ENCODE measurements around the gene P2RX7. TPM values are rescaled to one million over a fixed set of nuclear protein-coding genes. Genes with fewer than 3 reads are reported as not detected.

The P2RX7 gene
- total and polyA plus RNA-seq, 9 of the 15 experiments (the other 6 are each of a cell fraction or from before 2014, with no cell fraction given), result 0.04 to 0.65 (median 0.30) TPM

DNA sequence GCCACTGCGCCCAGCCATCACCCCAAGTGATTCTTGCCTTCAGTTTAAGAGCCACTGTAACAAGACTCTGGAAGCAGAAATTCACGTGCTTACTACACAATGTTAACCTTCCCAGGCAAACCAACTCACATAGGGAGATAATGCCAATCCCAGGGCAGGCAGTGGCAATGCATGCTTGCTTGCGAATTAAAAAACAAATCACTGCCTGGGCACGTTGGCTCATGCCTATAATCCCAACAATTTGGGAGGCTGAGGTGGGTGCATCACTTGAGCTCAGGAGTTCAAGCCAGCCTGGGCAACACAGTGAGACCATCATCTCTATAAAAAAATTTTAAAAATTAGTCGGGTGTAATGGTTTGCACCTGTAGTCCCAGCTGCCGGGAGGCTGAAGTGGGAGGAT lies 39.5 kb downstream of the P2RX7 start:
- POLR2A ChIA-PET, result no interaction called here
- 49% methylated on average over 6 of the region's 6 CpGs for WGBS (ENCODE audit: insufficient coverage, low coverage, missing lambda C conversion rate)
- in situ Hi-C loops (cut with MboI) (no loop called here), intact Hi-C loops (cut with micrococcal nuclease) (no loop called here)
- no peaks in the 10 kb centered on the region for H3K27me3 ChIP-seq (ENCODE audit: control insufficient read depth in 2 of 2, insufficient read depth in 2 of 2, low read length in 2 of 2)
- BruUV-seq (replicated peaks), result no TSS peak
- CTCF ChIA-PET (ENCODE audit: low intra/inter-chr PET ratio), result no interaction called here
- H3K36me3 ChIP-seq (ENCODE audit: control insufficient read depth, insufficient read depth, low read length), result no peaks in the 10 kb centered on the region
- H3K9me1 ChIP-seq (ENCODE audit: control insufficient read depth, insufficient read depth, low read length), result no peaks in the 10 kb centered on the region
- H3K4me3 ChIP-seq, result no peak overlapping the region
- peaks cover 10 to 16% of the 10 kb centered on the region in 2 experiments for H3K4me1 ChIP-seq (replicated peaks in 1 of 2; ENCODE audit: control insufficient read depth in 2 of 2, insufficient read depth in 2 of 2, low read length in 2 of 2)
- no peak for TF ChIP-seq TAF9B (IDR thresholded peaks at IDR 0.05; ENCODE audit: partially characterized antibody)
- no peak for TF ChIP-seq STAT5B (CRISPR knock-in tag; IDR thresholded peaks at IDR 0.05)
- TF ChIP-seq, protein P1, sequence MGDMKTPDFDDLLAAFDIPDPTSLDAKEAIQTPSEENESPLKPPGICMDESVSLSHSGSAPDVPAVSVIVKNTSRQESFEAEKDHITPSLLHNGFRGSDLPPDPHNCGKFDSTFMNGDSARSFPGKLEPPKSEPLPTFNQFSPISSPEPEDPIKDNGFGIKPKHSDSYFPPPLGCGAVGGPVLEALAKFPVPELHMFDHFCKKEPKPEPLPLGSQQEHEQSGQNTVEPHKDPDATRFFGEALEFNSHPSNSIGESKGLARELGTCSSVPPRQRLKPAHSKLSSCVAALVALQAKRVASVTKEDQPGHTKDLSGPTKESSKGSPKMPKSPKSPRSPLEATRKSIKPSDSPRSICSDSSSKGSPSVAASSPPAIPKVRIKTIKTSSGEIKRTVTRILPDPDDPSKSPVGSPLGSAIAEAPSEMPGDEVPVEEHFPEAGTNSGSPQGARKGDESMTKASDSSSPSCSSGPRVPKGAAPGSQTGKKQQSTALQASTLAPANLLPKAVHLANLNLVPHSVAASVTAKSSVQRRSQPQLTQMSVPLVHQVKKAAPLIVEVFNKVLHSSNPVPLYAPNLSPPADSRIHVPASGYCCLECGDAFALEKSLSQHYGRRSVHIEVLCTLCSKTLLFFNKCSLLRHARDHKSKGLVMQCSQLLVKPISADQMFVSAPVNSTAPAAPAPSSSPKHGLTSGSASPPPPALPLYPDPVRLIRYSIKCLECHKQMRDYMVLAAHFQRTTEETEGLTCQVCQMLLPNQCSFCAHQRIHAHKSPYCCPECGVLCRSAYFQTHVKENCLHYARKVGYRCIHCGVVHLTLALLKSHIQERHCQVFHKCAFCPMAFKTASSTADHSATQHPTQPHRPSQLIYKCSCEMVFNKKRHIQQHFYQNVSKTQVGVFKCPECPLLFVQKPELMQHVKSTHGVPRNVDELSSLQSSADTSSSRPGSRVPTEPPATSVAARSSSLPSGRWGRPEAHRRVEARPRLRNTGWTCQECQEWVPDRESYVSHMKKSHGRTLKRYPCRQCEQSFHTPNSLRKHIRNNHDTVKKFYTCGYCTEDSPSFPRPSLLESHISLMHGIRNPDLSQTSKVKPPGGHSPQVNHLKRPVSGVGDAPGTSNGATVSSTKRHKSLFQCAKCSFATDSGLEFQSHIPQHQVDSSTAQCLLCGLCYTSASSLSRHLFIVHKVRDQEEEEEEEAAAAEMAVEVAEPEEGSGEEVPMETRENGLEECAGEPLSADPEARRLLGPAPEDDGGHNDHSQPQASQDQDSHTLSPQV (IDR thresholded peaks at IDR 0.05), result no peak
- no peak for TF ChIP-seq ZC3H4 (CRISPR knock-in tag; IDR thresholded peaks at IDR 0.05; ENCODE audit: borderline replicate concordance)
- TF ChIP-seq, protein P2, sequence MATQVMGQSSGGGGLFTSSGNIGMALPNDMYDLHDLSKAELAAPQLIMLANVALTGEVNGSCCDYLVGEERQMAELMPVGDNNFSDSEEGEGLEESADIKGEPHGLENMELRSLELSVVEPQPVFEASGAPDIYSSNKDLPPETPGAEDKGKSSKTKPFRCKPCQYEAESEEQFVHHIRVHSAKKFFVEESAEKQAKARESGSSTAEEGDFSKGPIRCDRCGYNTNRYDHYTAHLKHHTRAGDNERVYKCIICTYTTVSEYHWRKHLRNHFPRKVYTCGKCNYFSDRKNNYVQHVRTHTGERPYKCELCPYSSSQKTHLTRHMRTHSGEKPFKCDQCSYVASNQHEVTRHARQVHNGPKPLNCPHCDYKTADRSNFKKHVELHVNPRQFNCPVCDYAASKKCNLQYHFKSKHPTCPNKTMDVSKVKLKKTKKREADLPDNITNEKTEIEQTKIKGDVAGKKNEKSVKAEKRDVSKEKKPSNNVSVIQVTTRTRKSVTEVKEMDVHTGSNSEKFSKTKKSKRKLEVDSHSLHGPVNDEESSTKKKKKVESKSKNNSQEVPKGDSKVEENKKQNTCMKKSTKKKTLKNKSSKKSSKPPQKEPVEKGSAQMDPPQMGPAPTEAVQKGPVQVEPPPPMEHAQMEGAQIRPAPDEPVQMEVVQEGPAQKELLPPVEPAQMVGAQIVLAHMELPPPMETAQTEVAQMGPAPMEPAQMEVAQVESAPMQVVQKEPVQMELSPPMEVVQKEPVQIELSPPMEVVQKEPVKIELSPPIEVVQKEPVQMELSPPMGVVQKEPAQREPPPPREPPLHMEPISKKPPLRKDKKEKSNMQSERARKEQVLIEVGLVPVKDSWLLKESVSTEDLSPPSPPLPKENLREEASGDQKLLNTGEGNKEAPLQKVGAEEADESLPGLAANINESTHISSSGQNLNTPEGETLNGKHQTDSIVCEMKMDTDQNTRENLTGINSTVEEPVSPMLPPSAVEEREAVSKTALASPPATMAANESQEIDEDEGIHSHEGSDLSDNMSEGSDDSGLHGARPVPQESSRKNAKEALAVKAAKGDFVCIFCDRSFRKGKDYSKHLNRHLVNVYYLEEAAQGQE (IDR thresholded peaks at IDR 0.05; ENCODE audit: borderline replicate concordance), result no peak
- TF ChIP-seq, protein P2 (CRISPR knock-in tag; IDR thresholded peaks at IDR 0.05; ENCODE audit: low read depth), result no peak
- TF ChIP-seq CEBPB (tag; IDR thresholded peaks at IDR 0.05), result no peak
- TF ChIP-seq, protein P3, sequence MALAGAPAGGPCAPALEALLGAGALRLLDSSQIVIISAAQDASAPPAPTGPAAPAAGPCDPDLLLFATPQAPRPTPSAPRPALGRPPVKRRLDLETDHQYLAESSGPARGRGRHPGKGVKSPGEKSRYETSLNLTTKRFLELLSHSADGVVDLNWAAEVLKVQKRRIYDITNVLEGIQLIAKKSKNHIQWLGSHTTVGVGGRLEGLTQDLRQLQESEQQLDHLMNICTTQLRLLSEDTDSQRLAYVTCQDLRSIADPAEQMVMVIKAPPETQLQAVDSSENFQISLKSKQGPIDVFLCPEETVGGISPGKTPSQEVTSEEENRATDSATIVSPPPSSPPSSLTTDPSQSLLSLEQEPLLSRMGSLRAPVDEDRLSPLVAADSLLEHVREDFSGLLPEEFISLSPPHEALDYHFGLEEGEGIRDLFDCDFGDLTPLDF (CRISPR knock-in tag; IDR thresholded peaks at IDR 0.05), result no peak
- TF ChIP-seq NCOA4 (IDR thresholded peaks at IDR 0.05; ENCODE audit: partially characterized antibody), result no peak
- DNase-seq (ENCODE audit: extremely low read depth in 1 of 4, low spot score in 3 of 4) (no peak), ATAC-seq (no peak), FAIRE-seq (no peak)
- H3K27ac ChIP-seq (ENCODE audit: extremely low read depth, low read depth, low read length), result no peak overlapping the region
- H3K79me2 ChIP-seq (ENCODE audit: control insufficient read depth, insufficient read depth, low read length), result no peaks in the 10 kb centered on the region
- H3K9ac ChIP-seq (ENCODE audit: insufficient read depth in 1 of 2, low read depth in 2 of 2, low read length in 2 of 2), result no peak overlapping the region
- H2AFZ ChIP-seq (ENCODE audit: low read depth, low read length), result no peak overlapping the region
- no peaks in the 10 kb centered on the region for H4K20me1 ChIP-seq (replicated peaks; ENCODE audit: control insufficient read depth, insufficient read depth, low read length)
- no peak overlapping the region for H3K4me2 ChIP-seq (ENCODE audit: insufficient read depth, low read length)
- no peaks in the 10 kb centered on the region for H3K9me3 ChIP-seq (replicated peaks; ENCODE audit: control insufficient read depth, insufficient read depth, low read depth, low read length)
